BLaER1 (cell line): ENCODE data around the gene NPAT.
"Not testable (repeated sequence)": the region's sequence is repeated elsewhere in the genome, so short reads cannot be mapped to it uniquely, and the experiment has no call there.

Experiments
- H3K27ac ChIP-seq: shearing (Covaris generic); formaldehyde crosslinking; 2 replicates; pipeline ENCODE4 v1.8.1; 2022
- H3K27me3 ChIP-seq: shearing (Covaris generic); formaldehyde crosslinking; 2 replicates; pipeline ENCODE4 v1.8.1; 2022
- H3K36me3 ChIP-seq: shearing (Covaris generic); formaldehyde crosslinking; 2 replicates; pipeline ENCODE4 v1.8.1; 2022
- H3K4me1 ChIP-seq: shearing (Covaris generic); formaldehyde crosslinking; 2 replicates; pipeline ENCODE4 v1.8.1; 2022
- H3K4me2 ChIP-seq: shearing (Covaris generic); formaldehyde crosslinking; 2 replicates; pipeline ENCODE4 v1.8.1; 2022
- H3K4me3 ChIP-seq: shearing (Covaris generic); formaldehyde crosslinking; 2 replicates; pipeline ENCODE4 v1.8.1; 2022
- H3K9ac ChIP-seq: shearing (Covaris generic); formaldehyde crosslinking; 2 replicates; pipeline ENCODE4 v1.8.1; 2022
- H3K9me3 ChIP-seq: shearing (Covaris generic); formaldehyde crosslinking; 2 replicates; pipeline ENCODE4 v1.8.1; 2022
- H4K20me1 ChIP-seq: shearing (Covaris generic); formaldehyde crosslinking; 2 replicates; pipeline ENCODE4 v1.8.1; 2022
- Cebpa-rat ChIP-seq: shearing (Covaris generic); IDR thresholded peaks from 2 replicates; pipeline ENCODE4 v1.8.1; 2022

Gene NPAT

DNA sequence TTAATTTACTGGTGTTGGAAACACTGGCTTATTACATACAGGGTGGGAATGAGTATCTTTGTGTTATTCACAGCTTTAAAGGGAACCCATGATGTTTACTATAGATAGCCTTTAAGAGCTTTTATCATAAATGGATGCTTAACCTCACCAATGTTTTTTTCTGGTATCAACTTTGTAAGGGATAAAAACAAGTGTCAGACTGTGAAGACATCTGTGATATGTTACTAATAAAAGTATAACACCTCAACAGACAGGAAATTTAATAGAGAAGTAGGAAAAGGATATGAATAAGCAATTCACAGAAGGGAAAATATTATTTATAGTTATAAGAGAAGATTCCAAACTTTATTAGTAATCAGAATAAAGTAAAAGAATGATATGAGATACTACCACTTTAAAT lies 54.8 kb downstream of the NPAT start:
- Histone ChIP-seq H3K9ac (no peak overlapping the region), H3K4me3 (no peak overlapping the region), H3K27me3 (no peaks in the 10 kb centered on the region), H3K9me3 (no peaks in the 10 kb centered on the region), H3K27ac (no peak overlapping the region), H3K4me1 (peaks cover 17% of the 10 kb centered on the region), H3K4me2 (peak overlapping the region; percentile 13; the same call in 1 of the 2 replicates), H3K36me3 (peaks cover 91% of the 10 kb centered on the region), H4K20me1 (no peaks in the 10 kb centered on the region)
- TF ChIP-seq Cebpa-rat: no peak

DNA sequence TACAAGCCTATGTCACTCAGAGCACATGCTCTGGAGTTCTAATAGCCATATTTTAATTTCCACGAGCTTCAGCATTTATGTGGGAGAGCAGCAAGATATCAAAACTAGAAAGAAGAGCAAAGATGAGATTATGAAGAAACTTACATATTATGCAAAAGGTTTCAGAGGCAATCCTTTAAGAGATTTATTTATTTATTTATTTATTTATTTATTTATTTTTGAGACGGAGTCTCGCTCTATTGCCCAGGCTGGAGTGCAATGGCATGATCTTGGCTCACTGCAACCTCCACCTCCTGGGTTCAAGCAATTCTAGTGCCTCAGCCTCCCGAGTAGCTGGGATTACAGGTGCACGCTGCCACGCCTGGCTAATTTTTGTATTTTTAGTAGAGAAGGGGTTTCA lies 59.6 kb downstream of the NPAT start:
- H3K4me1 ChIP-seq, H3K4me2 ChIP-seq, H3K9ac ChIP-seq, H3K27me3 ChIP-seq, H3K4me3 ChIP-seq, H3K9me3 ChIP-seq, H4K20me1 ChIP-seq, H3K27ac ChIP-seq: not testable (repeated sequence)
- H3K36me3 ChIP-seq: peaks cover 91% of the 10 kb centered on the region

DNA sequence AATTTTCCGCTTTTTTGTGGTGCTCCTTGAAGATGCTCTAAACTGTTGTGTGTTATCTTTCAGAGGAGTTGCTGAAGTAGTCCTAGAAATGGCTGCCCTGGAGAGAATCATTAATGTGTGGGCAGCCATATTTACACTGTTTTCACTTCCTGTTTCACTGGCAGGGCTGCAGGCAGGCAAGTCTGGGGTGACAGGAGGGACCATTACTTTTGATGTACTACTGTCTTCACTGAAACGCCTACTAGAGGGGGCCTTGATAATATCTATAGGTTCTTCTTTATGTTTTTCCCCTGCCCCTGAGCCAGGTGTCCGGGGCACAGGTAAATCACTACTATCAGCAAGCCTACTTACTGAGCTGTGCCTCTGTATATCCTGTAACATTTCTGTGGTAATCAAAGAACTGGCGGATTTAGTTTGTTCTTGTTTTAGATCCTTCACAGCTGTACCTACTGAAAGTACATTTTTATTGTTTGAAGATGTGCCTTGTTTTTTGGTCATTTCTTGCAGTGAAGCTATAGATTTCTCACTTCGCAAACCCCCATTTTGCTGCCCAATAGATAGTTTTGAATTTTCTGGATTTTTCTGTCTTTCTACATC lies 61.4 kb downstream of the NPAT start:
- Histone ChIP-seq H4K20me1 (no peaks in the 10 kb centered on the region), H3K27me3 (no peaks in the 10 kb centered on the region), H3K9ac (no peak overlapping the region), H3K27ac (no peak overlapping the region), H3K4me2 (no peak overlapping the region), H3K4me1 (no peaks in the 10 kb centered on the region), H3K9me3 (no peaks in the 10 kb centered on the region), H3K36me3 (peaks cover 87% of the 10 kb centered on the region), H3K4me3 (no peak overlapping the region)
- no peak for TF ChIP-seq Cebpa-rat

DNA sequence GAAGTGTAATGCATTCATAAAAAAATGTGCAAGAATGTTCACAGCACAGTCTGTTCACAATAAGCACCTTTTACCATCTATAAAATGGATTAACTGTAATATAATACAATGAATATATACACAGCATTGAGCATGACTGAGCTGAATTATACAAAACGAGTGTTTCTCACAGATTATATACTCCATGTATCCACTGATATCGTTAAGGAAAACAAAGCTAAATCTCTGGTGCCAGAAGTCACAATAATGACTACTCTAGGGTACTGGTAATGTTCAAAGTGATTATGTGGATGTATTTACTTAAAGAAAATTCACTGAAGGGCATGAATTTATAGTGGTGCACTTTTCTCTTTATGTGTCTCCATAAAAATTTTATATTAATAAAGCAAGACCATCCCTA lies 67.8 kb downstream of the NPAT start:
- Histone ChIP-seq H3K27ac (no peak overlapping the region), H3K36me3 (peaks cover 75% of the 10 kb centered on the region), H3K4me1 (no peaks in the 10 kb centered on the region), H3K9me3 (no peaks in the 10 kb centered on the region), H3K27me3 (no peaks in the 10 kb centered on the region), H3K4me3 (no peak overlapping the region), H3K9ac (no peak overlapping the region), H3K4me2 (no peak overlapping the region), H4K20me1 (no peaks in the 10 kb centered on the region)
- TF ChIP-seq Cebpa-rat: no peak

DNA sequence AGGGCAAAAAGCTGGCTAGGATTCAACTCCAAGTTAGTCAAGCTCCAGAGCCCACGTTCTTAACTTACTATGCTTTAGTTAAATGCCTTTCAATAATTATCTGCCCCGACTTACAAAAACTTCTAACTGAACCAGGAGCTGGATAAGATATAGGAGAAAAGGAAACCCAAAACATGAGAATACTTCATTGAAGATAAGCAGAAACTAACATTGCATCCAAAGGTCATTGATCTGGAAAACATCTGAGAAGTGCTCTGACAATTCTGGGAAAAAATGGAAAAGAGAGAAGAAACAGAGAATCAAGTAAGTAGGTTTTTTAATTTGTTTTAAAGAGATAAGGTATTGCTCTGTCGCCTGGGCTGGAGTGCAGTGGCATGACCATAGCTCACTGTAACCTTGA lies 73.9 kb downstream of the NPAT start:
- Histone ChIP-seq H3K36me3 (peaks cover 92% of the 10 kb centered on the region), H3K4me3 (no peak overlapping the region), H3K9ac (no peak overlapping the region), H3K27ac (no peak overlapping the region), H4K20me1 (no peaks in the 10 kb centered on the region), H3K4me1 (no peaks in the 10 kb centered on the region), H3K4me2 (no peak overlapping the region), H3K9me3 (no peaks in the 10 kb centered on the region), H3K27me3 (no peaks in the 10 kb centered on the region)
- no peak for TF ChIP-seq Cebpa-rat

DNA sequence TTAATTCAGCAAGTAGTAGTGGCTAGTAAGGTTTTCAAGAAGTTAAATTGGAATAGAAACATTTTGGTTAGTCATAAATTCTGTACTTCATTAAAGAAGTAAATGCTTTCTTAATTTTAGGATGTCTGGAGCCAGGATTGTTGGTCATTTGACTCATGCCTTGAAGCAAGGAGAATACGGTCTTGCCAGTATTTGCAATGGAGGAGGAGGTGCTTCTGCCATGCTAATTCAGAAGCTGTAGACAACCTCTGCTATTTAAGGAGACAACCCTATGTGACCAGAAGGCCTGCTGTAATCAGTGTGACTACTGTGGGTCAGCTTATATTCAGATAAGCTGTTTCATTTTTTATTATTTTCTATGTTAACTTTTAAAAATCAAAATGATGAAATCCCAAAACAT lies 75.3 kb downstream of the NPAT start:
- H3K9me3 ChIP-seq: no peaks in the 10 kb centered on the region
- no peak overlapping the region for H3K9ac ChIP-seq
- peaks cover 99% of the 10 kb centered on the region for H3K36me3 ChIP-seq
- H3K4me1 ChIP-seq: no peaks in the 10 kb centered on the region
- TF ChIP-seq Cebpa-rat: no peak
- no peaks in the 10 kb centered on the region for H4K20me1 ChIP-seq
- no peak overlapping the region for H3K4me3 ChIP-seq
- no peak overlapping the region for H3K4me2 ChIP-seq
- no peaks in the 10 kb centered on the region for H3K27me3 ChIP-seq
- no peak overlapping the region for H3K27ac ChIP-seq

DNA sequence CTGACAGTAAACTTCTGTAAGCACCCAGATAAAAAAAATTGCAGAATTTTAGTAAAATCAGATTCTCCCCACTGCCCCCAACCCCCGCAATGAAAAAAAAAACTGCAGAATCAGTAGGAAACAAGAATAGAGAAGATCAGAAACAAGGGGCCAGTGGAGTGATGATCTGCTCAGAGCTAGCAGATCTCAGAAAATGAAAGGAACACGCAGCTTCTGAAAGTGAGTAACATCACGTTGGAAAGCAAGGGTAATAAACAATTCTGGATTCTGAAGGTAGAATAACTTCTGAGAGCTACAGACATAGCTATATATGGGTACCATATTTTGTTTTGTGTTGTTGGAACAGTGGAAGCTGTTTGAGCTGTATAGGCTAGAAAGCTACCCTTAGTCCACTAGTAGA lies 77.8 kb downstream of the NPAT start:
- Histone ChIP-seq H3K4me2 (no peak overlapping the region), H3K4me1 (no peaks in the 10 kb centered on the region), H3K4me3 (no peak overlapping the region), H4K20me1 (no peaks in the 10 kb centered on the region), H3K27me3 (no peaks in the 10 kb centered on the region), H3K36me3 (peaks cover 96% of the 10 kb centered on the region), H3K27ac (no peak overlapping the region), H3K9ac (no peak overlapping the region), H3K9me3 (no peaks in the 10 kb centered on the region)
- TF ChIP-seq Cebpa-rat: no peak

DNA sequence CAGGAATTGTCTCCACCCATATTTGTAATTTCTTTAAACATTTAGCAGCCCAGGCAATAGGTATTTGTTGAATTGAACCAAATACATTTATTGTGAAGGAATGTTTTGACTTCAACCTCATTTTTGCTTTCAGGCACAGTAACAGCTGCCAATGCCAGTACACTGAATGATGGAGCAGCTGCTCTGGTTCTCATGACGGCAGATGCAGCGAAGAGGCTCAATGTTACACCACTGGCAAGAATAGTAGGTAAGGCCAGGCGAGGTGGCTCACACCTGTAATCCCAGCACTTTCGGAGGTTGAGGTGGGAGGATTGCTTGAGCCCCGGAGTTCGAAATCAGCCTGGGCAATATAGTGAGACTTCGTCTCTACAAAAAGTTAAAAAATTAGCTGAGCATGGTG lies 80.1 kb downstream of the NPAT start:
- H3K4me2 ChIP-seq: no peak overlapping the region
- no peaks in the 10 kb centered on the region for H4K20me1 ChIP-seq
- H3K4me3 ChIP-seq: no peak overlapping the region
- no peak overlapping the region for H3K27ac ChIP-seq
- H3K9ac ChIP-seq: no peak overlapping the region
- H3K9me3 ChIP-seq: no peaks in the 10 kb centered on the region
- H3K27me3 ChIP-seq: no peaks in the 10 kb centered on the region
- peaks cover 98% of the 10 kb centered on the region for H3K36me3 ChIP-seq
- H3K4me1 ChIP-seq: no peaks in the 10 kb centered on the region
- TF ChIP-seq Cebpa-rat: no peak

DNA sequence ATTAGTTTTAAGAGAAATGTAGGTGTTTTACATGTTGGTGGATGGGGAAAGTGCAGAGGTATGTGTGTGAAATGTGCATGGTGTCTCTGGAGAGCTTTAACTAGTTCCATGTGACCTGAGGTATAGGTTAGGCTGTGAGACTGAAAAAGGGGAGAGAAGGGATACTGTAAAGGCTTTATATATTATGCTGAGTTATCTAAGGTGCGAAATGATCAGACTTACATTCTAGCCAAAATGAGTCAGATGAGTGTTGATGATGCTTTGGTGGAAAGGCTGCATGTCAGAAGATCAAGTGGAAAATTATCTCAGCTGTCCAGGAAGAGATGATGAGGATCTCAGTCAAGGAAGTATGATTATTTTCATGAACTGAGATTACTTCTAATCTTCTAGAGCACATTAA lies 85.2 kb downstream of the NPAT start:
- H3K4me3 ChIP-seq: no peak overlapping the region
- no peaks in the 10 kb centered on the region for H3K4me1 ChIP-seq
- no peak overlapping the region for H3K9ac ChIP-seq
- H3K27me3 ChIP-seq: no peaks in the 10 kb centered on the region
- no peaks in the 10 kb centered on the region for H3K9me3 ChIP-seq
- H3K4me2 ChIP-seq: no peak overlapping the region
- no peak for TF ChIP-seq Cebpa-rat
- H4K20me1 ChIP-seq: no peaks in the 10 kb centered on the region
- peaks cover 87% of the 10 kb centered on the region for H3K36me3 ChIP-seq
- no peak overlapping the region for H3K27ac ChIP-seq

DNA sequence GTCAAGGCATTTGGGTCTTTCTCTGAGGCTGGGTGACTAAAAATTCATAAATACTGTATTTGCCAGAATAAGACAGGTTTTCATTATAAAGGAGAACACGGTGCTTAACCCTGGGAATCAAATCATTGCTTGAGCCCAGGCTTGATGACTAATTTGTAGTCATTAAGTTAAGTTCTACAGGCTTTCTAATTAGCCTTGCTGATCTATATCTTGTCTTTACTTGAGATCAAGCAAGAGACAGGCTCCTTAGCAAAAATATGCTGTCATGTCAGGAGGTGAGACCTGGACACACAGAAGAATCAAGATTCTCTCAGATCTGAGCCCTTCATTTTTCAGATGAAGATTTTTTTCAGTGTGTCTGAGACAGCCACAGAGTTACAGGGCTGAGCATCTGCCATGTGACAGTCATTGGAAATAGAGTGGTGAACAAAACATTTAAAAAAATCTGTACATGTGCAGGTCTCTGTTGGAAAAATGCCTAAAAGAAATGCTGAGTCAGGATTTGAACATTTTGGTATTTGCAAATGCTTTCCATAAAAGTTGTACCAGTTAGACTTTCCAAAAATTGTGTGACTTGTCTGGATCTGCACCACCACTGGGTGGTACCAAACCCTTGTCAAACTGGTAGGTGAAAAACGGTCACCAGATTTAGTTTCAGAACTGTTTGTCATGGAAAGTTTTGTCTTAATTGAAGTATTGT lies 86.4 kb downstream of the NPAT start:
- H3K4me2 ChIP-seq: no peak overlapping the region
- peaks cover 80% of the 10 kb centered on the region for H3K36me3 ChIP-seq
- H3K9ac ChIP-seq: no peak overlapping the region
- no peaks in the 10 kb centered on the region for H3K27me3 ChIP-seq
- no peaks in the 10 kb centered on the region for H3K4me1 ChIP-seq
- no peak for TF ChIP-seq Cebpa-rat
- no peaks in the 10 kb centered on the region for H4K20me1 ChIP-seq
- no peaks in the 10 kb centered on the region for H3K9me3 ChIP-seq
- H3K27ac ChIP-seq: no peak overlapping the region
- H3K4me3 ChIP-seq: no peak overlapping the region

DNA sequence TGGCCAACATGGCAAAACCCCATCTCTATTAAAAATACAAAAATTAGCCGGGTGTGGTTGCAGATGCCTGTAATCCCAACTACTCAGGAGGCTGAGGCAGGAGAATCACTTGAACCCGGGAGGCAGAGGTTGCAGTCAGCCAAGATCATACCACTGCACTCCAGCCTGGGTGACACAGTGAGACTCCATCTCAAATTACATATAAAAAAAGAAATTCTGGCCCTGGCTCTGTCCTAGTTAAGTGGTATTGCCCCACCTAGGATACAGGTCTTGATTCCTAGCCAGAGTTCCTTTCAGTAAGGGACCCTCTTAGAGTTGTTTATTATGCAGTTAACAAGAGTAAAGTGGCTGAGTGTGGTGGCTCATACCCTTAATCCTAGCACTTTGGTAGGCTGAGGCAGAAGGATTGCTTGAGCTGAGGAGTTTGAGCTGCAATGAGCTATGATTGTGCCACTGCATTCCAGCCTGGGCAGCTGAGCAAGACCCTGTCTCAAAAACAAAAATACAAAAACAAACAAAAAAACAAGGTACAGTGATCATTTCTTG lies 89.4 kb downstream of the NPAT start:
- not testable (repeated sequence) for H3K9ac ChIP-seq, H3K4me3 ChIP-seq, H3K4me1 ChIP-seq, H4K20me1 ChIP-seq, H3K4me2 ChIP-seq, H3K27ac ChIP-seq, H3K27me3 ChIP-seq, H3K9me3 ChIP-seq
- peaks cover 63% of the 10 kb centered on the region for H3K36me3 ChIP-seq
